ENCODE results near the gene PDE3B. TPM values are rescaled to one million over a fixed set of nuclear protein-coding genes. Genes with fewer than 3 reads are reported as not detected.
"Not testable (repeated sequence)": the region's sequence is repeated elsewhere in the genome, so short reads cannot be mapped to it uniquely, and the experiment has no call there.

The PDE3B gene
- total RNA-seq (2013): 13.2 TPM
- polyA plus RNA-seq (1 to 10 TPM; 4.0 to 6.0 (median 5.2) TPM), polyA minus RNA-seq (10.4 and 14.5 TPM in 2 replicates), total RNA-seq (9.6 to 48.1 (median 38.7) reads per million in 11 experiments)

DNA sequence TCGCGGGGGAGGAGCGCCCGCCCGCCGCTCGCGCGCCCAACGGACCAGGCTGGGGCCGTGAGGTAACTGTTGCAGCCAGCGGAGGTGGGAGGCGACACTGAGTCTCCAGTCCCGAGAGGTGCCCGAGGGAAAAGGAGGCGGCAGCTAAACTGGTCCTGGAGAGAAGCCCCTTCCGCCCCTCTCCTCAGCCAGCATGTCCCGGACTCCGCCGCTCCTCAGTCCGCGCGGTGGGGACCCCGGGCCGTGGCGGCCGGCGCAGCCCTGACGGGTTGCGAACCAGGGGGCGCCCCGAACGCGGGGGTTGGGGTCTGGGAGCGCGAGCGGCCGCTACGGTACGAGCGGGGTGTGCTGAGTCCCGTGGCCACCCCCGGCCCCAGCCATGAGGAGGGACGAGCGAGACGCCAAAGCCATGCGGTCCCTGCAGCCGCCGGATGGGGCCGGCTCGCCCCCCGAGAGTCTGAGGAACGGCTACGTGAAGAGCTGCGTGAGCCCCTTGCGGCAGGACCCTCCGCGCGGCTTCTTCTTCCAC, at the start of gene PDE3B:
Gene PDE3B (plus strand): TSS at position 108 of the 529 bp plus-strand sequence. CDS start 272 bp downstream, at position 380.
- H3K27ac ChIP-seq (ENCODE audit: low read depth in 1 of 2, low read length in 2 of 2): peak within 1 kb of the TSS; percentile 59 to 80
- peak within 1 kb of the TSS; percentile 95 for H3K4me2 ChIP-seq (replicated peaks; ENCODE audit: extremely low read depth, low read length, poor library complexity, severe bottlenecking)
- peak within 1 kb of the TSS; percentile 92 for H2AFZ ChIP-seq (ENCODE audit: insufficient read depth, low read depth, low read length, poor library complexity, severe bottlenecking)
- H3K9me3 ChIP-seq (replicated peaks in 1 of 2; ENCODE audit: control insufficient read depth in 1 of 2, insufficient read depth in 1 of 2, low read length in 2 of 2): no peaks in the 10 kb centered on the region
- TF ChIP-seq, protein P1, sequence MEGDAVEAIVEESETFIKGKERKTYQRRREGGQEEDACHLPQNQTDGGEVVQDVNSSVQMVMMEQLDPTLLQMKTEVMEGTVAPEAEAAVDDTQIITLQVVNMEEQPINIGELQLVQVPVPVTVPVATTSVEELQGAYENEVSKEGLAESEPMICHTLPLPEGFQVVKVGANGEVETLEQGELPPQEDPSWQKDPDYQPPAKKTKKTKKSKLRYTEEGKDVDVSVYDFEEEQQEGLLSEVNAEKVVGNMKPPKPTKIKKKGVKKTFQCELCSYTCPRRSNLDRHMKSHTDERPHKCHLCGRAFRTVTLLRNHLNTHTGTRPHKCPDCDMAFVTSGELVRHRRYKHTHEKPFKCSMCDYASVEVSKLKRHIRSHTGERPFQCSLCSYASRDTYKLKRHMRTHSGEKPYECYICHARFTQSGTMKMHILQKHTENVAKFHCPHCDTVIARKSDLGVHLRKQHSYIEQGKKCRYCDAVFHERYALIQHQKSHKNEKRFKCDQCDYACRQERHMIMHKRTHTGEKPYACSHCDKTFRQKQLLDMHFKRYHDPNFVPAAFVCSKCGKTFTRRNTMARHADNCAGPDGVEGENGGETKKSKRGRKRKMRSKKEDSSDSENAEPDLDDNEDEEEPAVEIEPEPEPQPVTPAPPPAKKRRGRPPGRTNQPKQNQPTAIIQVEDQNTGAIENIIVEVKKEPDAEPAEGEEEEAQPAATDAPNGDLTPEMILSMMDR (IDR thresholded peaks at IDR 0.05): no peak
- H3K4me3 Mint-ChIP-seq: peak within 1 kb of the TSS; percentile 96
- peaks cover 0 to 6% of the 10 kb centered on the region in 2 donors for H3K36me3 Mint-ChIP-seq
- H3K27me3 ChIP-seq (ENCODE audit: control insufficient read depth in 2 of 2, insufficient read depth in 2 of 2, low read length in 2 of 2): no peaks in the 10 kb centered on the region
- WGBS (ENCODE audit: insufficient coverage): under 1% methylated on average over 58 of the region's 59 CpGs
- peaks cover 64% of the 10 kb centered on the region for H3K79me2 ChIP-seq (ENCODE audit: insufficient read depth, low read length)
- peak within 1 kb of the TSS; percentile 71 to 98 (median 94) for H3K4me3 ChIP-seq (replicated peaks in 1 of 3; ENCODE audit: low read depth in 2 of 3, low read length in 3 of 3)
- intact Hi-C loops (cut with micrococcal nuclease): loop anchor here (5.0 to 10.0 kb wide), 3 partner anchors 99 to 261 kb away; no protein-coding TSS in a partner anchor
- H3K27ac Mint-ChIP-seq: peak within 1 kb of the TSS; percentile 79 to 91 (median 88)
- H3K36me3 ChIP-seq (replicated peaks in 1 of 2; ENCODE audit: control insufficient read depth in 1 of 2, insufficient read depth in 2 of 2, low read length in 2 of 2): no peaks in the 10 kb centered on the region
- peak in 2 of 3 donors; percentile 55 to 59 for DNase-seq
- H3K4me1 Mint-ChIP-seq: peaks cover 38% of the 10 kb centered on the region
- H3K9me3 Mint-ChIP-seq: peaks cover 0 to 2% (median 0%) of the 10 kb centered on the region in 7 donors
- peak within 1 kb of the TSS; percentile 80 for H3K9ac ChIP-seq (ENCODE audit: insufficient read depth, low read length, poor library complexity, severe bottlenecking)
- H3K27me3 Mint-ChIP-seq (ENCODE audit: low read depth in 3 of 3): peaks cover 0 to 2% (median 1%) of the 10 kb centered on the region in 3 donors
- no peaks in the 10 kb centered on the region for H4K20me1 ChIP-seq (ENCODE audit: insufficient read depth, low read length)
- H3K4me1 ChIP-seq (ENCODE audit: control insufficient read depth in 1 of 2, insufficient read depth in 2 of 2, low read length in 2 of 2): peaks cover 19 to 29% of the 10 kb centered on the region in 2 donors

DNA sequence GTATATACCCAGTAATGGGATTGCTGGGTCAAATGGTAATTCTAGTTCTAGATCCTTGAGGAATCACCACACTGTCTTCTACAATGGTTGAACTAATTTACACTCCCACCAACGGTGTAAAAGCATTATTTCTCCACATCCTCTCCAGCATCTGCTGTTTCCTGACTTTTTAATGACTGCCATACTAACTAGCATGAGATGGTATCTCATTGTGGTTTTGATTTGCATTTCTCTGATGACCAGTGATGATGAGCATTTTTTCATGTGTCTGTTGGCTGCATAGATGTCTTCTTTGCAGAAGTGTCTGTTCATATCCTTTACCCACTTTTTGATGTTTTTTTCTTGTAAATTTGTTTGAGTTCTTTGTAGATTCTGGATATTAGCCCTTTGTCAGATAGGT, 48.3 kb upstream of the PDE3B start:
- H3K4me3 Mint-ChIP-seq: not testable (repeated sequence)
- peaks cover 21 to 27% of the 10 kb centered on the region in 2 donors for H3K36me3 Mint-ChIP-seq
- no CpG with 5 or more reads among the region's 1 CpG for WGBS (ENCODE audit: insufficient coverage)

More for the DNA sequence above, 48.3 kb upstream of the PDE3B start:
- H3K27ac Mint-ChIP-seq; H3K9ac ChIP-seq (ENCODE audit: insufficient read depth, low read length, poor library complexity, severe bottlenecking); H3K27me3 Mint-ChIP-seq (ENCODE audit: low read depth in 3 of 3); H3K79me2 ChIP-seq (ENCODE audit: insufficient read depth, low read length); H3K27ac ChIP-seq (ENCODE audit: low read depth in 1 of 2, low read length in 2 of 2); H3K4me3 ChIP-seq (replicated peaks in 1 of 3; ENCODE audit: low read depth in 2 of 3, low read length in 3 of 3); H4K20me1 ChIP-seq (ENCODE audit: insufficient read depth, low read length); DNase-seq; H3K4me1 ChIP-seq (ENCODE audit: control insufficient read depth in 1 of 2, insufficient read depth in 2 of 2, low read length in 2 of 2); H3K27me3 ChIP-seq (ENCODE audit: control insufficient read depth in 2 of 2, insufficient read depth in 2 of 2, low read length in 2 of 2); H3K4me2 ChIP-seq (replicated peaks; ENCODE audit: extremely low read depth, low read length, poor library complexity, severe bottlenecking); H3K4me1 Mint-ChIP-seq; H3K36me3 ChIP-seq (replicated peaks in 1 of 2; ENCODE audit: control insufficient read depth in 1 of 2, insufficient read depth in 2 of 2, low read length in 2 of 2); intact Hi-C loops (cut with micrococcal nuclease); H2AFZ ChIP-seq (ENCODE audit: insufficient read depth, low read depth, low read length, poor library complexity, severe bottlenecking); H3K9me3 ChIP-seq (replicated peaks in 1 of 2; ENCODE audit: control insufficient read depth in 1 of 2, insufficient read depth in 1 of 2, low read length in 2 of 2): not testable (repeated sequence)
- peaks cover 12 to 32% (median 16%) of the 10 kb centered on the region in 7 donors for H3K9me3 Mint-ChIP-seq

All from CD14-positive monocyte (primary cell).